Kidney (tissue), 14 donors: Measurements from ENCODE around the gene UBE2S. TPM values are rescaled to one million over a fixed set of nuclear protein-coding genes. Genes with fewer than 3 reads are reported as not detected.

Experiments
- DNase-seq, 5 donors: peaks; one replicate each; pipeline ENCODE4 v3.0.0-alpha.2; 2013 to 2020
- FAIRE-seq: peaks from 2 replicates; lab custom pipeline; 2012; peaks lifted over from hg19 to GRCh38; lab: Jason Lieb, UNC
- H3K27ac ChIP-seq, 2 donors: one replicate each; pipeline ENCODE4 v1.7.0; 2013; ENCODE audit warnings: low read depth in 2 of 2, low read length in 2 of 2, inconsistent platforms in 1 of 2
- H3K27me3 ChIP-seq: one replicate; pipeline ENCODE4 v1.7.1; 2013; ENCODE audit warnings: low read length, inconsistent platforms; ENCODE audit not compliant: control insufficient read depth, insufficient read depth
- H3K36me3 ChIP-seq, 3 donors: one replicate each; pipeline versions ENCODE4 v1.7.0 to v1.7.1; 2013; ENCODE audit warnings: low read length in 3 of 3, control low read depth in 1 of 3, inconsistent platforms in 1 of 3; ENCODE audit not compliant: insufficient read depth in 3 of 3, control insufficient read depth in 2 of 3
- H3K4me1 ChIP-seq, 3 donors: one replicate each; pipeline versions ENCODE4 v1.7.0 to v1.7.1; 2013; ENCODE audit warnings: low read length in 3 of 3, inconsistent platforms in 1 of 3, low read depth in 1 of 3; ENCODE audit not compliant: control insufficient read depth in 2 of 3, insufficient read depth in 2 of 3
- H3K4me3 ChIP-seq, 3 donors: one replicate each; pipeline versions ENCODE4 v1.7.0 to v1.8.1; 2013; ENCODE audit warnings: low read length in 3 of 3, control low read depth in 1 of 3, inconsistent platforms in 1 of 3
- H3K9ac ChIP-seq, 3 donors: one replicate each; pipeline versions ENCODE4 v1.7.0 to v1.7.1; 2013; ENCODE audit warnings: low read length in 3 of 3, control low read depth in 1 of 3, inconsistent platforms in 1 of 3
- H3K9me3 ChIP-seq, 3 donors: one replicate each; pipeline versions ENCODE4 v1.7.0 to v1.7.1; 2013; ENCODE audit warnings: low read length in 3 of 3, control low read depth in 1 of 3, inconsistent platforms in 1 of 3; ENCODE audit not compliant: control insufficient read depth in 2 of 3, insufficient read depth in 1 of 3
- CTCF ChIP-seq: IDR thresholded peaks from 3 replicates; pipeline ENCODE4 v1.5.1; 2012; ENCODE audit warnings: mild to moderate bottlenecking, moderate library complexity, borderline replicate concordance; ENCODE audit not compliant: insufficient read depth; ENCODE audit errors: extremely low read depth
- intact Hi-C: fragments of 100-400 bp; cut with DNase I; formaldehyde crosslinking; loops from one replicate; pipeline ENCODE4 v1.11.1; 2022
- polyA plus RNA-seq: library from polyadenylated mRNA; stranded (reverse); fragments of 350-450 nt; fragmentation: Illumina TruSeq; extraction: RNeasy Lipid Tissue Mini Kit (QIAGEN cat#74804); gene quantifications from one replicate; pipeline ENCODE4 v1.2.3, GENCODE V29; 2014; ENCODE audit warnings: low read depth, low replicate concordance; ENCODE audit not compliant: insufficient read depth
- total RNA-seq: library from RNA; stranded (reverse); fragmentation: NEBNext Ultra II Directional; extraction: Animal tissue kit (Norgen Biotek cat#: 25700); gene quantifications from one replicate; pipeline ENCODE4 v1.2.1, GENCODE V29; 2021
- donor health status: control.
- donor health status: control.
- donor health status: control.
- donor health status: control.
- donor health status: control.
- donor health status: DM: yes; HTN: yes; CAD: no.
- donor health status: Normal renal cell carcinoma (clear cell type).

Gene UBE2S
- total and polyA plus RNA-seq, 2 donors from 2014 or later = 16.8 to 20.8 TPM

DNA sequence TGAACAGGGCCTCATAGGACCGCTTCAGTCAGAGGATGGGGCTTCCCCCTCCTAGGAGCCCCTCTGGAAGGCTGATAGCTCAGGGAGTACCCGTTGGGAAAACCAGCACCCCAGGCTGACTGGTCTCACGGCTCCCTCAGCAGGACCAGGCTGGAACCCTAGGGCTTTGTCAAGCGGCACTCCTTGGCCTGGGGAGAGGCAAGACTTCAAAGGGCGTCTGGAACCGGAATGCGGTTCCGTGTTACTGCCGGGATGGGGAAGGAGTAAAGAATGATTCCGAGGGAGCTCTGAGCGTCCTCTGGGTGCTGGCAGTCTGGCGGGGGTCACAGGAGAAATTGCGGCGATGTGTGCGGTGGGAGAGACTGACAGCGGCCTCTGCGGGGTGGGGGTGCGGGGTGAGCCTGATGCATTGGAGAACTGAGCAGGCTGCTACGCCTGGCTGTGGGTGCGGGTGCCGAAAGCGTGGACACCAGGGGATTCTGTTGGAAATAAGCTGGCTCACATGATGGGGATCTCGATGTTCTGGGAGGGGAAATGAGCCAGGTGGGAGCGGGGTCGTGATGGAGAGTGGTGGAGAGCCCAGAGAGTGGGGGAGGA, 54.9 kb downstream of the UBE2S start:
- H3K27me3 ChIP-seq = peaks cover 15% of the 10 kb centered on the region
- H3K27ac ChIP-seq = no peak overlapping the region
- H3K36me3 ChIP-seq = no peaks in the 10 kb centered on the region
- H3K4me1 ChIP-seq = peaks cover 0 to 6% (median 0%) of the 10 kb centered on the region in 3 donors
- intact Hi-C loops = no loop called here
- FAIRE-seq (no peak), DNase-seq (no peak)
- no peak overlapping the region for H3K9ac ChIP-seq
- H3K9me3 ChIP-seq = no peaks in the 10 kb centered on the region
- no peak for TF ChIP-seq CTCF
- no peak overlapping the region for H3K4me3 ChIP-seq

- H3K9me3 ChIP-seq = no peaks in the 10 kb centered on the region
- H3K9ac ChIP-seq = no peak overlapping the region
- peak in 1 of 5 donors; percentile 35 for DNase-seq
- no peaks in the 10 kb centered on the region for H3K36me3 ChIP-seq
- H3K4me3 ChIP-seq = no peak overlapping the region
- H3K4me1 ChIP-seq = peaks cover 0 to 6% (median 0%) of the 10 kb centered on the region in 3 donors
- intact Hi-C loops = no loop called here
- no peak for TF ChIP-seq CTCF
- H3K27me3 ChIP-seq = peaks cover 15% of the 10 kb centered on the region
- H3K27ac ChIP-seq = no peak overlapping the region
- no peak for FAIRE-seq
Observed at GRCh38 chr19:55352040-55352439, 55.5 kb downstream of the UBE2S start.

GRCh38 chr19:55350620-55351315, 56.8 kb downstream of the UBE2S start:
- no peak overlapping the region for H3K27ac ChIP-seq
- no peaks in the 10 kb centered on the region for H3K36me3 ChIP-seq
- no peaks in the 10 kb centered on the region for H3K9me3 ChIP-seq
- intact Hi-C loops = no loop called here
- H3K27me3 ChIP-seq = peaks cover 15% of the 10 kb centered on the region
- H3K4me3 ChIP-seq = no peak overlapping the region
- H3K4me1 ChIP-seq = peaks cover 0 to 6% (median 0%) of the 10 kb centered on the region in 3 donors
- H3K9ac ChIP-seq = no peak overlapping the region
- no peak for TF ChIP-seq CTCF
- FAIRE-seq = no peak
- peak in 1 of 5 donors; percentile 31 for DNase-seq

Other genes starting within 250 kb of the UBE2S start
Only the 30 nearest of the 32 such genes appear.
- gene SYT5, start 227.5 kb downstream of the UBE2S start, total RNA-seq = not detected
- gene SYT5, start 227.5 kb downstream of the UBE2S start, polyA plus RNA-seq = not detected
- 2.8 TPM for gene PTPRH, start 198.3 kb downstream of the UBE2S start, total RNA-seq
- gene PTPRH, start 198.3 kb downstream of the UBE2S start, polyA plus RNA-seq = not detected
- 3.3 TPM for gene TMEM86B, start 179.0 kb downstream of the UBE2S start, total RNA-seq
- gene TMEM86B, start 179.0 kb downstream of the UBE2S start, polyA plus RNA-seq = 4.6 TPM
- 61.6 TPM for gene PPP6R1, start 148.8 kb downstream of the UBE2S start, total RNA-seq
- 30.6 TPM for gene PPP6R1, start 148.8 kb downstream of the UBE2S start, polyA plus RNA-seq
- 37.6 TPM for gene HSPBP1, start 127.7 kb downstream of the UBE2S start, total RNA-seq
- gene HSPBP1, start 127.7 kb downstream of the UBE2S start, polyA plus RNA-seq = 55.9 TPM
- gene BRSK1, start 123.8 kb downstream of the UBE2S start, total RNA-seq = 6.5 TPM
- 1.4 TPM for gene BRSK1, start 123.8 kb downstream of the UBE2S start, polyA plus RNA-seq
- gene TMEM150B, start 82.4 kb downstream of the UBE2S start, total RNA-seq = 3.6 TPM
- 5.4 TPM for gene TMEM150B, start 82.4 kb downstream of the UBE2S start, polyA plus RNA-seq
- 13.0 TPM for gene KMT5C, start 67.9 kb downstream of the UBE2S start, total RNA-seq
- gene KMT5C, start 67.9 kb downstream of the UBE2S start, polyA plus RNA-seq = 4.1 TPM
- 3.8 TPM for gene COX6B2, start 53.1 kb downstream of the UBE2S start, total RNA-seq
- 0.62 TPM for gene COX6B2, start 53.1 kb downstream of the UBE2S start, polyA plus RNA-seq
- not detected for gene GARIN5B, start 44.5 kb downstream of the UBE2S start, total RNA-seq
- gene GARIN5B, start 44.5 kb downstream of the UBE2S start, polyA plus RNA-seq = not detected
- 0.47 TPM for gene IL11, start 37.3 kb downstream of the UBE2S start, total RNA-seq
- 0.37 TPM for gene IL11, start 37.3 kb downstream of the UBE2S start, polyA plus RNA-seq
- gene TMEM190, start 31.0 kb downstream of the UBE2S start, total RNA-seq = not detected
- not detected for gene TMEM190, start 31.0 kb downstream of the UBE2S start, polyA plus RNA-seq
- 24.3 TPM for gene TMEM238, start 23.5 kb downstream of the UBE2S start, total RNA-seq
- gene TMEM238, start 23.5 kb downstream of the UBE2S start, polyA plus RNA-seq = 8.1 TPM
- gene RPL28, start 21.9 kb downstream of the UBE2S start, total RNA-seq = 1,259 TPM
- 1,453 TPM for gene RPL28, start 21.9 kb downstream of the UBE2S start, polyA plus RNA-seq
- not detected for gene SHISA7, start 35.5 kb upstream of the UBE2S start, total RNA-seq
- not detected for gene SHISA7, start 35.5 kb upstream of the UBE2S start, polyA plus RNA-seq
- gene ISOC2, start 53.9 kb upstream of the UBE2S start, total RNA-seq = 45.9 TPM
- 326 TPM for gene ISOC2, start 53.9 kb upstream of the UBE2S start, polyA plus RNA-seq
- gene C19orf85, start 57.0 kb upstream of the UBE2S start, total RNA-seq = not detected
- not detected for gene C19orf85, start 57.0 kb upstream of the UBE2S start, polyA plus RNA-seq
- 12.0 TPM for gene ZNF628, start 68.8 kb upstream of the UBE2S start, total RNA-seq
- gene ZNF628, start 68.8 kb upstream of the UBE2S start, polyA plus RNA-seq = 2.3 TPM
- 42.6 TPM for gene NAT14, start 77.4 kb upstream of the UBE2S start, total RNA-seq
- 45.0 TPM for gene NAT14, start 77.4 kb upstream of the UBE2S start, polyA plus RNA-seq
- gene SSC5D, start 80.6 kb upstream of the UBE2S start, total RNA-seq = 9.4 TPM
- 2.2 TPM for gene SSC5D, start 80.6 kb upstream of the UBE2S start, polyA plus RNA-seq
- gene SBK2, start 129.3 kb upstream of the UBE2S start, total RNA-seq = not detected
- not detected for gene SBK2, start 129.3 kb upstream of the UBE2S start, polyA plus RNA-seq
- 0.66 TPM for gene SBK3, start 137.8 kb upstream of the UBE2S start, total RNA-seq
- not detected for gene SBK3, start 137.8 kb upstream of the UBE2S start, polyA plus RNA-seq
- 16.6 TPM for gene ZNF579, start 173.1 kb upstream of the UBE2S start, total RNA-seq
- gene ZNF579, start 173.1 kb upstream of the UBE2S start, polyA plus RNA-seq = 10.9 TPM
- gene FIZ1, start 191.7 kb upstream of the UBE2S start, total RNA-seq = 17.9 TPM
- gene FIZ1, start 191.7 kb upstream of the UBE2S start, polyA plus RNA-seq = 11.9 TPM
- gene ZNF524, start 192.5 kb upstream of the UBE2S start, total RNA-seq = 22.9 TPM
- gene ZNF524, start 192.5 kb upstream of the UBE2S start, polyA plus RNA-seq = 32.6 TPM
- gene ZNF865, start 197.9 kb upstream of the UBE2S start, total RNA-seq = 17.4 TPM
- 5.8 TPM for gene ZNF865, start 197.9 kb upstream of the UBE2S start, polyA plus RNA-seq
- 9.8 TPM for gene ZNF784, start 216.8 kb upstream of the UBE2S start, total RNA-seq
- gene ZNF784, start 216.8 kb upstream of the UBE2S start, polyA plus RNA-seq = 6.6 TPM
- 56.8 TPM for gene ZNF580, start 233.2 kb upstream of the UBE2S start, total RNA-seq
- 47.0 TPM for gene ZNF580, start 233.2 kb upstream of the UBE2S start, polyA plus RNA-seq
- 23.6 TPM for gene ZNF581, start 235.9 kb upstream of the UBE2S start, total RNA-seq
- gene ZNF581, start 235.9 kb upstream of the UBE2S start, polyA plus RNA-seq = 22.0 TPM
- 22.7 TPM for gene CCDC106, start 240.4 kb upstream of the UBE2S start, total RNA-seq
- 51.9 TPM for gene CCDC106, start 240.4 kb upstream of the UBE2S start, polyA plus RNA-seq